H1 (cell line): ENCODE data around the gene CKB. TPM values are rescaled to one million over a fixed set of nuclear protein-coding genes. Genes with fewer than 3 reads are reported as not detected.

ENCODE experiments used
- SAP30 ChIP-seq: fragments of 300-600 bp; sonication (generic); IDR thresholded peaks from 2 replicates; pipeline ENCODE4 v1.7.1; 2012; ENCODE audit warnings: low read length, moderate library complexity, mild to moderate bottlenecking, inconsistent platforms; ENCODE audit not compliant: insufficient read depth, insufficient replicate concordance
- SP4 ChIP-seq: IDR thresholded peaks from 2 replicates; pipeline ENCODE4 v1.6.1; 2012; ENCODE audit warnings: low read length, inconsistent platforms
- TEAD4 ChIP-seq: IDR thresholded peaks from 2 replicates; pipeline ENCODE4 v1.6.1; 2012; ENCODE audit warnings: low read depth, low read length, inconsistent platforms, mixed read lengths
- polyA plus RNA-seq, 7 experiments: library from polyadenylated mRNA; depleted of rRNA in 3 of 7; stranded (reverse) in 5 of 7; unstranded in 2 of 7; fragments of >200 nt in 5 of 7; fragments of 200-250 nt in 2 of 7; gene quantifications; 1 replicate in 5 of 7; 2 replicates in 1 of 7; 4 replicates in 1 of 7; pipeline versions ENCODE4 v1.2.1 to v1.2.3, GENCODE V29; 2011 to 2013; ENCODE audit warnings: missing spikeins in 2 of 7, mixed read lengths in 2 of 7
- total RNA-seq: library from RNA; stranded (reverse); fragmentation: NEBNext Ultra II Directional; extraction: Animal tissue kit (Norgen Biotek cat#: 25700); gene quantifications from 2 replicates; pipeline ENCODE4 v1.2.1, GENCODE V29; 2021

The CKB gene
- total and polyA plus RNA-seq, 2 of the 8 experiments (the other 6 are each of a cell fraction or from before 2014, with no cell fraction given), result 538 to 950 TPM

DNA sequence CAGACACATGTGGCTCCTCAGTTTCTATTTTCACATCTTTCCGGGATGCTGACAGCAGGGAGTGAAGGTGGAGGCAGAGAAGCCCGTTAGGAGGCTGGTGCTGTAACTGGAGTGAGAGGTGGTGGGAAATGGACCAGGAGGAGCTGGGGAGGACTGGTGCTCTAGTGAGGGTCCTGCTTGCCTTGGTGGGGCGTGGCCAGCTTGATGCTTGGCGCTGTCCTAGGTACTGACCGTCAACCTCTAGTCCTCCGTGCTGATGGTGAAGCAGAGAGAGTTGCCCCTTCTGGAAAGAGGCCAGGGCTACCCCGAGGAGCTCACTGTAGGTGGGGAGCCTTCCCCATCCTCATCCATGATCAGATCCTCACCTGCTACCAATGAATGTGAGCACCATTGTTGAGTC lies 7.8 kb upstream of the CKB start (continued):
- TF ChIP-seq TEAD4 (no peak), SP4 (no peak), SAP30 (peak; percentile 74)
